H9 (cell line): ENCODE measurements around the gene CLIC1. TPM values are rescaled to one million over a fixed set of nuclear protein-coding genes. Genes with fewer than 3 reads are reported as not detected.

Source experiments
- DNase-seq: peaks from one replicate; pipeline ENCODE4 v3.0.0-alpha.2; 2017
- H2AFZ ChIP-seq: one replicate; pipeline ENCODE4 v1.6.1; 2013; ENCODE audit warnings: mild to moderate bottlenecking, low read length, control low read depth, moderate library complexity
- H2AK5ac ChIP-seq: 2 replicates; pipeline ENCODE4 v1.6.1; 2013; ENCODE audit warnings: low read length, control low read depth, mixed read lengths; ENCODE audit not compliant: insufficient read length
- H2BK120ac ChIP-seq: one replicate; pipeline ENCODE4 v1.6.1; 2013; ENCODE audit warnings: low read depth, mild to moderate bottlenecking, low read length, control low read depth, inconsistent platforms; ENCODE audit not compliant: poor library complexity, severe bottlenecking
- H2BK12ac ChIP-seq: 2 replicates; pipeline ENCODE4 v1.6.1; 2013; ENCODE audit warnings: low read length, control low read depth, mixed read lengths, low read depth; ENCODE audit not compliant: insufficient read length
- H2BK15ac ChIP-seq: 2 replicates; pipeline ENCODE4 v1.6.1; 2013; ENCODE audit warnings: low read depth, low read length, control low read depth
- H2BK20ac ChIP-seq: one replicate; pipeline ENCODE4 v1.6.1; 2013; ENCODE audit warnings: low read depth, mild to moderate bottlenecking, low read length, control low read depth, inconsistent platforms; ENCODE audit not compliant: poor library complexity, severe bottlenecking
- H2BK5ac ChIP-seq: 2 replicates; pipeline ENCODE4 v1.6.1; 2013; ENCODE audit warnings: low read length, control low read depth, mixed read lengths; ENCODE audit not compliant: insufficient read length
- H3K14ac ChIP-seq: 2 replicates; pipeline ENCODE4 v1.6.1; 2013; ENCODE audit warnings: low read length, control low read depth; ENCODE audit not compliant: insufficient read depth
- H3K18ac ChIP-seq: 2 replicates; pipeline ENCODE4 v1.6.1; 2013; ENCODE audit warnings: low read depth, mild to moderate bottlenecking, mixed read lengths, low read length, control low read depth; ENCODE audit not compliant: insufficient read length
- H3K23ac ChIP-seq: 2 replicates; pipeline ENCODE4 v1.6.1; 2013; ENCODE audit warnings: low read length, control low read depth, mixed read lengths, low read depth; ENCODE audit not compliant: insufficient read length
- H3K23me2 ChIP-seq: 2 replicates; pipeline ENCODE4 v1.6.1; 2013; ENCODE audit warnings: low read depth, mild to moderate bottlenecking, mixed read lengths, low read length, control low read depth; ENCODE audit not compliant: insufficient read length, poor library complexity, severe bottlenecking
- H3K27ac ChIP-seq: 2 replicates; pipeline ENCODE4 v1.5.1; 2013; ENCODE audit warnings: low read length, control low read depth, mixed read lengths, low read depth; ENCODE audit not compliant: insufficient read length
- H3K27me3 ChIP-seq: 2 replicates; pipeline ENCODE4 v1.6.1; 2013; ENCODE audit warnings: low read length, control low read depth, inconsistent platforms; ENCODE audit not compliant: insufficient read depth
- H3K4ac ChIP-seq: 2 replicates; pipeline ENCODE4 v1.6.1; 2013; ENCODE audit warnings: low read depth, mild to moderate bottlenecking, control low read depth, inconsistent platforms, low read length, moderate library complexity
- H3K4me1 ChIP-seq: 2 replicates; pipeline ENCODE4 v1.6.1; 2013; ENCODE audit warnings: low read length, control low read depth, inconsistent platforms; ENCODE audit not compliant: insufficient read depth
- H3K4me2 ChIP-seq: 2 replicates; pipeline ENCODE4 v1.6.1; 2013; ENCODE audit warnings: low read length, control low read depth, mixed read lengths; ENCODE audit not compliant: insufficient read length, insufficient read depth
- H3K56ac ChIP-seq: 2 replicates; pipeline ENCODE4 v1.6.1; 2013; ENCODE audit warnings: low read depth, mild to moderate bottlenecking, mixed read lengths, low read length, control low read depth; ENCODE audit not compliant: insufficient read length
- H3K79me1 ChIP-seq: 2 replicates; pipeline ENCODE4 v1.6.1; 2013; ENCODE audit warnings: low read depth, mild to moderate bottlenecking, moderate library complexity, low read length, control low read depth, inconsistent platforms; ENCODE audit not compliant: insufficient read depth, poor library complexity, severe bottlenecking
- H3K79me2 ChIP-seq: 2 replicates; pipeline ENCODE4 v1.6.1; 2013; ENCODE audit warnings: low read length, control low read depth, inconsistent platforms; ENCODE audit not compliant: insufficient read depth
- H3K9ac ChIP-seq: 2 replicates; pipeline ENCODE4 v1.6.1; 2013; ENCODE audit warnings: low read length, control low read depth, mixed read lengths; ENCODE audit not compliant: insufficient read length; ENCODE audit errors: extremely low read depth
- H3K9me3 ChIP-seq: one replicate; pipeline ENCODE4 v1.6.1; 2013; ENCODE audit warnings: low read depth, low read length, inconsistent platforms; ENCODE audit not compliant: control insufficient read depth
- H3T11ph ChIP-seq: one replicate; pipeline ENCODE4 v1.6.1; 2013; ENCODE audit warnings: mild to moderate bottlenecking, low read length, control low read depth, inconsistent platforms
- H4K20me1 ChIP-seq: one replicate; pipeline ENCODE4 v1.6.1; 2013; ENCODE audit not compliant: control insufficient read depth, insufficient read length, insufficient read depth
- H4K5ac ChIP-seq: 2 replicates; pipeline ENCODE4 v1.6.1; 2013; ENCODE audit warnings: low read depth, mild to moderate bottlenecking, mixed read lengths, low read length, control low read depth; ENCODE audit not compliant: insufficient read length
- H4K8ac ChIP-seq: replicated peaks from 2 replicates; pipeline ENCODE4 v1.6.1; 2013; ENCODE audit warnings: low read length, control low read depth, mixed read lengths, low read depth; ENCODE audit not compliant: insufficient read length
- H4K91ac ChIP-seq: 2 replicates; pipeline ENCODE4 v1.6.1; 2013; ENCODE audit warnings: low read depth, mild to moderate bottlenecking, moderate library complexity, mixed read lengths, low read length, control low read depth; ENCODE audit not compliant: insufficient read length
- H3K27ac Mint-ChIP-seq, 3 experiments: 2 replicates in 2 of 3; 3 replicates in 1 of 3; pipeline ENCODE4 v1.8.0; 2020 to 2021; ENCODE audit warnings: mixed read lengths in 3 of 3, mild to moderate bottlenecking in 1 of 3, moderate library complexity in 1 of 3
- H3K27me3 Mint-ChIP-seq: 2 replicates; pipeline ENCODE4 v1.8.0; 2021; ENCODE audit warnings: low read depth, mild to moderate bottlenecking, moderate library complexity, mixed read lengths
- H3K36me3 Mint-ChIP-seq, 3 experiments: 2 replicates in 2 of 3; 3 replicates in 1 of 3; pipeline ENCODE4 v1.8.0; 2020 to 2021; ENCODE audit warnings: low read depth in 3 of 3, mixed read lengths in 3 of 3; ENCODE audit not compliant: insufficient read depth in 1 of 3
- H3K4me1 Mint-ChIP-seq, 2 experiments: 2 replicates each; pipeline ENCODE4 v1.8.0; 2020; ENCODE audit warnings: mixed read lengths in 2 of 2
- H3K4me3 Mint-ChIP-seq, 2 experiments: 2 replicates in 1 of 2; 3 replicates in 1 of 2; pipeline ENCODE4 v1.8.0; 2020 to 2021; ENCODE audit warnings: mild to moderate bottlenecking in 2 of 2, mixed read lengths in 2 of 2, moderate library complexity in 1 of 2
- H3K9me3 Mint-ChIP-seq, 2 experiments: 2 replicates in 1 of 2; 3 replicates in 1 of 2; pipeline ENCODE4 v1.8.0; 2020; ENCODE audit warnings: mild to moderate bottlenecking in 2 of 2, mixed read lengths in 2 of 2, moderate library complexity in 1 of 2
- CTCF ChIP-seq: fragments of 200-600 bp; sonication (generic); conservative IDR thresholded peaks from 3 replicates; pipeline ENCODE4 v1.8.0; 2021; ENCODE audit warnings: antibody characterized with exemption, mild to moderate bottlenecking
- WGBS: extraction: QIAGEN DNeasy Blood & Tissue Kit; methylation state at CpG from one replicate; pipeline ENCODE4 v1.1.7; 2013; ENCODE audit warnings: missing lambda C conversion rate, low lambda C conversion rate, mixed read lengths; ENCODE audit not compliant: insufficient read length; ENCODE audit errors: extremely low coverage; 5-methylcytosine and 5-hydroxymethylcytosine counted together
- total RNA-seq: library from RNA; stranded (reverse); gene quantifications from 2 replicates; pipeline ENCODE4 v1.2.1, GENCODE V29; 2021

Gene CLIC1
- total RNA-seq, 1 experiment from 2014 or later: 265 TPM

GRCh38 chr6:31713465-31713864 is 22.9 kb downstream of the CLIC1 start:
- no peak overlapping the region for H3K23ac ChIP-seq
- no peak overlapping the region for H4K8ac ChIP-seq
- peak overlapping the region; percentile 15 for H2BK12ac ChIP-seq
- H4K5ac ChIP-seq: no peak overlapping the region
- no peak overlapping the region for H3K4ac ChIP-seq
- Mint-ChIP-seq H3K4me1 (peaks cover 44 to 55% of the 10 kb centered on the region in 2 experiments), H3K4me3 (no peak overlapping the region; a peak in 1 of 5 replicates), H3K27me3 (peaks cover 8% of the 10 kb centered on the region), H3K36me3 (no peaks in the 10 kb centered on the region), H3K27ac (peak overlapping the region in 1 of 3 experiments; percentile 31; a peak in 1 of 7 replicates), H3K9me3 (no peaks in the 10 kb centered on the region)
- no peaks in the 10 kb centered on the region for H4K20me1 ChIP-seq
- no peak overlapping the region for H3T11ph ChIP-seq
- H2AK5ac ChIP-seq: no peak overlapping the region
- TF ChIP-seq CTCF: no peak
- no peak overlapping the region for H3K27ac ChIP-seq
- no peak overlapping the region for H2BK5ac ChIP-seq
- no peak overlapping the region for H2BK20ac ChIP-seq
- no peak overlapping the region for H3K18ac ChIP-seq
- no peak overlapping the region for H3K9ac ChIP-seq
- no peak for DNase-seq
- H4K91ac ChIP-seq: no peak overlapping the region
- H3K14ac ChIP-seq: 0 out of 2 replicates have a peak overlapping the region, but pooled peaks have one; percentile 64
- H3K79me1 ChIP-seq: no peaks in the 10 kb centered on the region
- H3K4me1 ChIP-seq: peaks cover 5% of the 10 kb centered on the region; the same call in 1 of the 2 replicates
- no peaks in the 10 kb centered on the region for H3K79me2 ChIP-seq
- no CpG with 5 or more reads among the region's 4 CpGs for WGBS
- no peak overlapping the region for H3K56ac ChIP-seq
- H3K4me2 ChIP-seq: no peak overlapping the region
- H3K9me3 ChIP-seq: no peaks in the 10 kb centered on the region
- no peak overlapping the region for H2BK15ac ChIP-seq
- H2AFZ ChIP-seq: no peak overlapping the region
- H3K27me3 ChIP-seq: no peaks in the 10 kb centered on the region
- no peak overlapping the region for H2BK120ac ChIP-seq
- H3K23me2 ChIP-seq: no peaks in the 10 kb centered on the region
